ENCODE measurements around the gene NR6A1.
A peak's percentile ranks its signal among the peaks of the same experiment; 100 is the strongest.

NR6A1 gene

DNA sequence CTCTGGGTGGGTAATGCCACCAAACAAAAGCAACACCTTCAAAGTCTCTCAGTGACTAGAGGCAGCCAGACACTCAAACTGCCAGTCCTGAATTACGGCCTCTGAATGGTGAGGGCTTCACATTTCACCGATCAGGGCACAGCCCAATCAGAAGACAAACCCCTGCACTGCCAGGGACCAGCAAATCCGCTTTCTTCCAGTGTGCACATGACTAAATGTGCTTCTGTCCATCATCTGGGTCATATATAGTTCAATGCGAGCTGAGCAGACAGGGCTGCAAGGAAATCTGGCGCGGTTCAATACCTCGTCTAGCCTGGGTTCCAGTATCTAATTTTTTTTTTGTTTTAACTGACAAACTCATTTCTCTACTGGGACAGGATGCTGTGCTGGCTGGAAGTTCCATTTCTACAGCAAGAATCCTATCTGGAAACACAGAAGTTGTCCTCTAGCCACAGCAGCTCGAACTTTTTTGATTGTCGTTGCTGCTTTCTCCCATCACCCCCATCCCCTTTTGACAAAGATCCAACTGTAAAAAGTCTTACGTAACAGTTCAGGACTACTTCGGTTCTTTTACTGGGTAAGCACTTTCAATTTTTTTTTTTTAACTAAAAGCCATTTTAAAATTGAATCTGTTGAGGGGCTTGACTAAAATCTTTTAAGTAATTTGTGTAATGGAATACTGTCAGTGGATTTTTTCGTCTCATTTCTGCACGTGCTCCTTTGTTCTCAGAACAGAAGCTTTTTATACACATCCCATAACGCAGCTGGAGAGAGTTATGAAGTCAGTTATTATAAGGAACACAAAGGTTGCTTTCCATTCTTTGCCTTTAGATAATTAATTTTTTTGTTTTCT lies 112.7 kb downstream of the NR6A1 start:
- DNase-seq (ENCODE audit: low spot score): peak; percentile 82

DNA sequence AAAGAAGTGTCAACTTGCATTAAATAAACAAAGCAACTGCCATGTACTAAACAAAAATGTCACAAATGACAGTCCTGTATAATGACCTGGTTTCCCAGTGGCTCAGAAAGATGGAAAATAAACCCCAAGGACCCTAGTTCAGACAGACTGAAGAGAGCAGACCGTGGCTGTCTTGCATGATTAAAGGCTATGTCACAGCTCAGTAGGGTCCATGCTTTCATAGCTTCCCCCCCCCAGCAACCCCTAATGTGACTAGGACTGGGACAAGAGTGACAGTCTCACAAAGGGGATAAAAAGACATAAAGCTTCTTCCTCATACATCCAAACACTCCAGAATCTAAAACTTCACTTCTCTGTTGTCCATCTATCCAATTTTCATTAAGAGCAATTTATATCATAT lies 113.6 kb downstream of the NR6A1 start:
- DNase-seq (ENCODE audit: low spot score): no peak

DNA sequence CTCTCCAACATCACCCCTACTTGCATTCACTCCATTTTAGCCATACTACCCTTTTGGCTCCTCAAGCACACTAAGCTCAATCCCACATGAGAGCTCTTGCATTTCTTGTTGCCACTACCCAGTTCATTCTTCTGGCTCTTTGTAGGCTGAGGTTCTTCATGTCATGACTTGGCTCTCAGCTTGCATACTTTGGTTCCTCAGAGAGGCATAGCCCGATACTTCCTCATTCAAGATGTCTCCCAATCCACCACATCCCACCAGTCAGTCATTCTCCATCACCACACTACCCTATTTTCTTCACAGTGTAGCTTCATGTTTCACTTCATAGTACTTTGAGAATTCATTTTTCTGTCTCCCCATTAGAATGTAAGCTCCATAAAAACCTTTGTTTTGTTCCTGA lies 116.7 kb downstream of the NR6A1 start:
- peak; percentile 31 for DNase-seq (ENCODE audit: low spot score)

DNA sequence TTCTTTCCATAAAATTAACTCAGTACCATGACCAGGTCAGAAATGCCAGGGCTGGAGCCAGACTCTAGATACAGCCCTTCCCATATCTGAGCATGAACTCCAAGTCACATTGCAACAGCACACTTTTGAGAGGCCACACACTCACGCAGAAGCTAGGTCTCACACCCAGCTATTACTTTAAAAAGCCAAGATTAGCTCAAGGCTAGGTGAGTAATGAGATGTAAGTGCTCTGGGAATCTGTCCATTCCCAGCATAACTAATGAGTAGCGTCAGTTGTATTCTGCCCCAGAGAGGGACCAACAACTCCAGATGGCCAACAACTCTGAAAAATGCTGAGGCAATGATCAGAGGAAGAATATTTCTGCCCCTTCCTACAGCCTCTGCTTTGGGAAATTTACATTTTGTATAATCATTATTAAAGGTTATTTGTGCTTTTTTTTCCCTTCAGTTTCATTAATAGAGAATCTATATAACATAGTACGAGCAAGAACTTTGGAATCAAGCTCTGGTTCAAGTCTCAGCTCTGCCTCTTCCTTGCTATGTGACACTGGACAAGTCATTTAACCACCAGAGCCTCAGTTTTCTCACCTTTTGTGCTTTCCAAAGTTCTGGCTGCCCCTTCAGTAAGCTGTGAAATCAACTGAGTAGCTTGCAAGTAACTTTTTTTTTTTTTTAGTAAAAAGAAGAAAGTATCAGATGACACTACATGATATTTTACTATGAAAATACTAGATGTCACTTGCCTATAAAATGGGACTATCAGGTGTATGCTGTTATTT lies 118.3 kb downstream of the NR6A1 start:
- peak; percentile 91 for DNase-seq (ENCODE audit: low spot score)

DNA sequence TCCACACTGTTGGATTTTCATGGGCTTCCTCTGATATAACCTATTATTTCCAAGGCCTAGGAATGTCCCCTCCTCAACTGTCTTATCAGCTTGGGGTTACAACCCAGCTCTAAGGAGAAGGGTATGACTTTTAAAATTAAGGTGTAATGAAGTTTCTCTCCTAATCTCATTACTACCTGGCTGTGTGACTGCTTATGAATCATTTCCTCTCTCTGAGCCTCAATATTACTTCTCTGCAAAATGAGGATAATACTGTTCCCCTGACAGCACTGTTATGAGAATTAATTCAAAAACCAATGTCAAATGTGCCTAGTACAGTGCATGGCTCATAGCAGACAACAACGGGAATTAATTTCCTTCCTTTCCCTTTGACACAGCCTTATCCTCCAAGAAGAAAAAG lies 118.9 kb downstream of the NR6A1 start:
- no peak for DNase-seq (ENCODE audit: low spot score)

DNA sequence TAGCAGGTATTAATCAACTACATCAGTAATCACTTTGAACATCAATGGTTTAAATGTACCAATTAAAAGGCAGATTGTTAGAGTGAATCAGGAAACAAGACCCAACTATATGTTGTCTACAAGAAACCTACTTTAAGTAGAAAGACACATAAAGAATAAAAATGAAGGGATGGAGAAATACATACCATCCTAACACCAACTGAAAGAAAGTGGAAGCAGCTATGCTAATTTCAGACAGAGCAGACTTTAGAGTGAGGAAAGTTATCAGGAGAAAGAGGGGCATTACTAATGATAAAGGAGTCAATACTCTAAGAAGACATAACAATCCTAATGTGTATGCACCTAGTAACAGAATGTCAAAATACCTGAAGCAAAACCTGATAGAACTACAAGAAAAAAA lies 125.8 kb downstream of the NR6A1 start:
- DNase-seq (ENCODE audit: low spot score): no peak

DNA sequence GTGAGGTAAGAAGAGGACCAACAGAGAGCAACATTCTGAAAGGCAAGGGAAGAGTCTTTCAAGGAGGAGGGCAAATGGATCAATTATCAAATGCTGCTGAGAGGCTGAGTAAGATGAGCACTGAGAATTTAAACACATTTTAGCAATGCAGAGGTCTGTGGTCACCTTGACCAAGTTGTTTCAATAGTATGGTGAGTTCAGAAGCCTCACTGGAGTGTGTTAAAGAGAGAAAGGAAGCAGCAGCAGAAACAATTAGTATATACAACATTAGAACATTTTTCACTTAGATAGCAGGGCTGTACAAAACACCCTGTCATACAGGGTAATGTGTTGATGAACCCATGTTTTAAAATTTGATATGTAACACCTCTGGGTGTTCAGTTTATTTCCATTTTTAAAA lies 131.5 kb downstream of the NR6A1 start:
- DNase-seq (ENCODE audit: low spot score): no peak

DNA sequence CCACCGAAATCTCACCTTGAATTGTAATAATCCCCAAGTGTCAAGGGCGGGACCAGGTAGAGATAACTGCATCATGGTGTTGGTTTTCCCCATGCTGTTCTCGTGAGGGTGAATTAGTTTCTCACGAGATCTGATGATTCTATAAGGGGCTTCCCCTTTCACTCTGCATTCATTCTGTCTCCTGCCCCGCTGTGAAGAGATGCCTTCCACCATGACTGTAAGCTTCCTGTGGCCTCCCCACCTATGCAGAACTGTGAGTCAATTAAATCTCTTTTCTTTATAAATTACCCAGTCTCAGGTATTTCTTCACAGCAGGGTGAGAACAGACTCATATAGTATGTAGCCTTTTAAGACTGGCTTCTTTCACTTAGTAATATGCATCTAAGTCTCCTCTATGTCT lies 135.8 kb downstream of the NR6A1 start:
- no peak for DNase-seq (ENCODE audit: low spot score)

DNA sequence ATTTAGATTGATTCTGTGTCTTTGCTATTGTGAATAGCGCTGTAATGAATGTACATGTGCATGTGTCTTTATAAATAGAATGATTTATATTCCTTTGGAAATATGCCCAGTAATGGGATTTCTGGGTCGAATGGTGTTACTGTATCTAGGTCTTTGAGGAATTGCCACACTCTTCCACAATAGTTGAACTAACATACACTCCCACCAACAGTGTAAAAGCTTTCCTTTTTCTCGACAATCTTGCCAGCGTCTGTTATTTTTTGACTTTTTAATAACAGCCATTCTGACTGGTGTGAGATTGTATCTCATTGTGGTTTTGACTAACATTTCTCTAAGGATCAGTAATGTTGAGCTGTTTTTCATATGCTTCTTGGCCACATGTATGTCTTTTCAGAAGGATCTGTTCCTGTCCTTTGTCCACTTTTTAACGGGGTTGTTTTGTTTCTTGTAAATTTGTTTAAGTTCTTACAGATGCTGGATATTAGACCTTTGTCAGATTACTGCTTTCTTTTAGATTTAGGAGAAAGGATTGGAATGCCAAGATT lies 139.0 kb downstream of the NR6A1 start:
- DNase-seq (ENCODE audit: low spot score): no peak

DNA sequence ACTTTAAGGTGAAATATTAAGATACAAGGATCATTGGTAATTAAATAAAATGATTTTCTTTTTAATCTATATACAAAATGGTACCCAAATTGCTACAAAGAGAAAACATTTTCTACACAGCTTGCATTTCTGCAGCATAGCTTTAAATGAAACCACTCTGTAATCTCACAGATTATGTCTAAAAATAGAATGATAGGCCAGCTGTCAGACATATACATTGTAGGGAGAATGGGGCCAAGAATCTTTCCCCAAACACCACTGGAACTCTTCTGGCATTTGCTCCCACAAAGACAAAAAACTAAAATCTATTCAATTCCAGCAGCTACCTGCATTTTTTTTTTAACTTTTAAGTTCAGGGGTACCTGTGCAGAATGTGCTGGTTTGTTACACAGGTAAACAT lies 139.8 kb downstream of the NR6A1 start:
- DNase-seq (ENCODE audit: low spot score): no peak

DNA sequence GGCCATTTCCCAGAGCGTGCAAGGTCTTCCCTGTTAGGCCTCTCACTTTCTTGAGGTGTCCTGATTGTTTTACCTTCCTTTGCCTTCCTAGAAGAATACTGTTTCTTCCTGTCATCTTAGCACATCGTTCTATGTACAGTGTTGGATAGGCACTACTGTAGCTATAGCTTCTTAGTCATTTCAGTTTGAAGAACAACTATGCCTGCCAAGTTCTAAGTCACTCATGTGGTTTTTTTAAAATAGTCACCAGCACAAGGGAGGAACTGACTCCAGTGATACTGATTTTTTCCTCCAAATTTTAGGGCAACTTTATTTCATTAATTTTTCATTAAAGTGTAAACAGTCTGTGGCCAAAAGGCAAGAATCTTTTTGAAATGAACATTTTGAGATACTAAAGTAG lies 141.5 kb downstream of the NR6A1 start:
- DNase-seq (ENCODE audit: low spot score): peak; percentile 74

DNA sequence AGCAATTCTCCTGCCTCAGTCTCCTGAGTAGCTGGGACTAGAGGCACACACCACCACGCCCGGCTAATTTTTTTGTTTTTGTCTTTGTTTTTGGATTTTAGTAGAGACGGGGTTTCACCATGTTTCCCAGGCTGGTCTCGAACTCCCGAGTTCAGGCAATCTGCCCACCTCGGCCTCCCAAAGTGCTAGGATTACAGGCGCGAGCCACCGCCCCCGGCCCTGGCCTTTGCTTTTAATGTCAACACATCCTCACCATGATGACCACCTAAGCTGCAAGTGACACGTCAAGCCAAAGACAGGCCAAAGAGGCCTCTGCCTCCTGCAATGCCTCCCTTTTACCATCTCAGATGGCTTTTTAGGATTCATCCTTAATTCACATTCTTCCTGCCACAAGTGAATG lies 142.4 kb downstream of the NR6A1 start:
- DNase-seq (ENCODE audit: low spot score): no peak

DNA sequence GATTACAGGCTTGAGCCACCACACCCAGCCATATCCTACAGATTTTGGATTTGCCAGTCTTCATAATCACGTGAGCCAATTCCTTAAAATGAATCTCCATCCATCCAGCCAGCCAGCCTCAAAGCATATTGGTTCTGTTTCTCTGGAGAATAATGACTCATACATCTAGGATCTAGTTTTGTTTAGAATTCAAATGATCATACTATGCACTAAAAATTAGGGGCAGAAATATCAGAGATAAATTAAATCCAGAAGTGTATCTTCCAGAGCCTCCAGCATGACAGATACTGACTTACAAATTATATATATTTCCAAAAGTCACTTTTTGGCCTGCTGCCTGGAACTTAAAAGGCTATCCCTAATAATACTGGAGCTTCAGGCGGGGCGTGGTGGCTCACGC lies 144.8 kb downstream of the NR6A1 start:
- no peak for DNase-seq (ENCODE audit: low spot score)

DNA sequence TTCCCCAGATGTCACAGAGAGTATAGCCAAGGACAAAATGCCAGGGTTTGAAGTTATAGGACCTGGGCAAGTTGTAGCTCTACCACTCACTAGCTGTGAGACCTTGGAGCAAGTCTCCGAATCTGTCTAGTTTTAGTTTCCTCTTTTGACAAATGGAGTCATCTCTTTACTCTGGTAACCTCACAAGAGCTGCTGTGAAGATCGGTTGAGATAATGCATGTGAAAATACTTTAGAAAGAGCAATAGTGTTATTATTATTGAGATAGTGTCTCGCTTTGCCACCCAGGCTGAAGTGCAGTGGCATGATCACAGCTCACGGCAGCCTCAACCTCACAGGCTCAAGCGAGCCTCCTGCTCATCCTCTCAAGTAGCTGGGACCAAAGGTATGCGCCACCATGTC lies 146.0 kb downstream of the NR6A1 start:
- DNase-seq (ENCODE audit: low spot score): no peak

DNA sequence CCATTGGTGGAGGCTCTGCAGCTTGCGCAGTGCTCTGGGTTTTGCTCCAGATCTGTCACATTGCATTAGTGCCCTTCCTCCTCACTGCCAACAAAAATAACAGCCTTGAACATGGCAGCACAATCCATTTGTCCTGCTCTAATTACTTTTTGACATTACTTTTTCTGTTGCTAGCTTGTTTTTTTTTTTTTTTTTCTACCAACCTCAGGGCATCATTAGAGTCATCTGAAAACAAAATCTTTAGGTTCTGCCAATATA lies 146.4 kb downstream of the NR6A1 start:
- DNase-seq (ENCODE audit: low spot score): no peak

DNA sequence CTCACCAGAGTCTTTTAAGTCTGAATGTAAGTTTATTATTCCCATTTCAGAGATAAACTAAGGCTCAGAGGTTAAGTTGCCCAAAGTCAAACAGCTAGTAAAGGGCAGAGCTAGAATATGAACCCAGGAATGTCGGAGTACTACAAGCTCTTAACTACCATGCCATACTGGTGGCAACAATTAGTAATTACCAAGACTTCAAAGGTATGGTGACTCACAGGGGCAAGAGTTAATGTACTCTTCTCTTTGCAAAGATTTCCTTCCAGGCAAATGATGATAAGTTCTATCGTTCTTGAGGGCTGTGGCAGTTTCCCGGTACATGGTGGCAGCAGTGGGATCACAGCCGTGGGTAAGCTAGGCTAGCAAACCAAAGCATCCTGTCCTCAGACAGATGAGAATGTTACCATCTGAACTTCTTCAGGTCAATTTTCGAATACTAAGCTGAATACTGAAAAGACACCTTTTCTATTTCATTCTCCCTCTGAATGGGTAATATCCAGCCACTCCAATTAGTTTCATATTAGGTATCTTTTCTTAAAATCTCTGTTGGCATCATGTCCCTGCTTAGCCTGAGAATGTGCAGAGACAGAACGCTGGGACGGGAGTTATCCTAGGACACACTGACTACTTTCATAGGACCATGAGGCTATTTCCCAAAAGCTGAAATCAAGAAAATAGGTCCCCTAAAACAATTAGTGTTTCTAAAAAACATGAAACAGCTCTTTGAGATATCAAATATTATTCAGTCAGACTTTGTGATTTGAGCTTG lies 147.0 kb downstream of the NR6A1 start:
- DNase-seq (ENCODE audit: low spot score): no peak

DNA sequence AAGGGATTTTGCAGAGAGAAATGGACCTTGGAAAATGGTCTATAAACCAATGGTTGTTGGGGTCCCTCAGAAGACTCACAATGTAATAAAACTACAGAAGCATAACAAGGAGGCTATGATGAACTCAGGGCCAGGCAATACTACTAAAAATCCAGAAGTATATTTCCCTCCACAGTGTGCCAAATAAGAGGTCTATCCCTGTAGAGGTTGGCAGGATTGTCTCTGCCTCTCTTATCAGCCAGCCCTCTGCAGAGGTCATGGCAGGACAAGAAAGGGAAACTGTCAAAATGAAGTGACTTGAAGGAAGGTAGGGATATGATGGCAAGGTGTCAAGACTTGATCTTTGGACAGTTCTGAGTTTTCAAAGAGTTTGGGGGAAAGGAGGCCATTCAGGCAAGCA lies 148.2 kb downstream of the NR6A1 start:
- DNase-seq (ENCODE audit: low spot score): no peak

DNA sequence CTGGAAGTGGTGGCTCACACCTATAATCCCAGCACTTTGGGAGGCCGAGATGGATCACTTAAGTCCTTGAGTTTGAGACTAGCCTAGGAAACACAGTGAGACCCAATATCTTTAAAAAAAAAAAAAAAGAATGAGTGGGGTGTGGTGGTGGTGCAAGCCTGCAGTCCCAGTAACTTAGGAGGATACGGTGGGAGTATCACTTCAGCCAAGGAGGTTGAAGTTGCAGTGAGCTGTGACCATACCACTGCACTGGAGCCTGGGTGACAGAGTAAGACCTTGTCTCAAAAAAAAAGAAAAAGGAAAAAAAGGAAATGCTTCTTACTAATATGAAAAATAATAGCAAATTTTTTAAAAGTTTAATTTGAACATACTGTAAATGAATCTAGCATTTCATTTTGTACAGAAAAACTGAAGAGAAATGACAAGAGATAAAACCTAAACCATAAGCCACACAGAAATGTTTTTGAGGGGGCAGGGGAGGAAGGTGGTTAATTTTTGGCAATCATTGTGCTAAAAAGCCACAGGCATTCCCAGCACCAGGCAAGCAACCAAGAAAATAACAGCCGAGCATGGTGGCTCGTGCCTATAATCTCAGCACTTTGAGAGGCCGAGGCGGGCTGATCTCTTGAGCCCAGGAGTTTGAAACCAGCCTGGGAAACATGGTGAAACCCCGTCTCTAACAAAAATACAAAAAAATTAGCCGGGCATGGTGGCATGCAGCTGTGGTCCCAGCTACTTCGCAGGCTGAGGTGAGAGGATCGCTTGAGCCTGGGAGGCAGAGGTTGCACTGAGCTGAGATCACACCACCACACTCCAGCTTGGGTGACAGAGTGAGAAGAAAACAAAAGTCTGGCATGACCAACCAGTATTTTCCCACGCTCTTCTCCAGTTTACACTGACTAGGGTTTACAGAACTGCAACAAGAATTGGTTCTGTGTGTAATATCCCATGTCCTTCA lies 149.5 kb downstream of the NR6A1 start:
- DNase-seq (ENCODE audit: low spot score): peak; percentile 72

DNA sequence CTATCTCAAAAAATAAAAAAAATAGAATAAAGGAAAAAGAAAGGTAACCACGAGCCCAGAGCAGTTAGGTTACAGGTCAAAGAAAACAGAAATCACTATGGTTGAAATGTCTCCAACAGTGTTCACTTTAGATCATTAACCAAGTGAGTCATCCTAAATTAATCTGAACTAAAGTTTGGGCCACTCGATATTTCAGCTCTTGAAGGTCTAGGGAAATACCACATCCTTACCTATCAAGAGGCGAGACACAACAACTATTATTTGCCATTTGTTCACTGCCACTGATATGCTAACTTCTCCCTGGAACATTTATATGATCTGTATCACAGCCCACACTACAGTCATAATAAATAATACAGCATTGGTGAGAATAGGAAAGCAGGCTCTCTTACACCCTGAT lies 152.6 kb downstream of the NR6A1 start:
- no peak for DNase-seq (ENCODE audit: low spot score)

DNA sequence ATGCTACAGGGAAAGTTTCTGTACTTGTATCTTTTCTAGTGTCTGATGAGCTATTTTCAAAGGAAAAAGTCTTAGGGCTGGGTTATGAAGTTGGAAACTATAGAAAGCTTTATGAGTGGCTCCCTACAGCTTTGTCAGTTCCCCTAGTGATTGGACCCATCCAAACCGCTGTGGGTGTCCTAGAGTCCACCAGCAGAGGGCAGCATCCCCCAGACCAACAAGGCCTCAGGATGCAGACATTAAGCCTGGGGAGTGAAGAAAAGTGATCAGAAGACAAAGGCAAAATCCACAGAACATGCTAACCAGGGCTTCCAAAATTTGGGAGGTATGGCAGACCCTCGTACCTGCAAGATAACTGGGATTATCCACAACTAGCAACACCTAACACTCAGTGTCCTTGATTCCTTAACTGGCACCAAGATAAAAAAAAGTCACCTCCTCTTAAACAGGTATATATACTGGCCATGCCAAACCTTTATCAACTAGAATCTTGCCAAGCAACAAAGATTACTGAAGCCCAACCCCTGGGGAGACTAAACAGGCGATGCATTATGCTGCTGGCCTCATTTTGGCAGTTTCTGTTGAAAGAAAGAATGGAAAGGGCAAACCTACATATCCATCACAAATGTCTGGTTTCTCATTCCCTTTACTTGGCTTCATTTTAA lies 153.5 kb downstream of the NR6A1 start:
- peak; percentile 86 for DNase-seq (ENCODE audit: low spot score)

DNA sequence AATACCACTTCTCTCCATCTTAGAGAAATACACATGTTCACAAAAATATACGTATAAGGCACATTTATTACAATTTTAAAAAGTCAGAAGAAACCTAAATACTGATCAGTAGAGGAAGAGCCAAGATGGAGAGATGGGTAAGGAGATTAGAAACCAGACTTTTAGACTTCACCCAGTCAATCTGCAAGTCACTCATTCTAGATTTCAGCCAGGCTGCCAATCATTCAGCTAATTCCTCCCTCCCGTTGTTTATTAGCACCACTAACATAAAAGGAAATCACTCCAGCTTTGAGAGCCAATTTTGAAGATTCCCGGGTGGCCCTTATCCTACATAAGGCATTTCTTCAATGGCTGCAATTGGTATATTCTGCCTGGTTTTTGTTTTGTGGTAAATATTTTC lies 154.2 kb downstream of the NR6A1 start:
- DNase-seq (ENCODE audit: low spot score): no peak
